Endothelial cell (in vitro differentiated cells): ENCODE data around the gene OR6C3. TPM values are rescaled to one million over a fixed set of nuclear protein-coding genes. Genes with fewer than 3 reads are reported as not detected.

Source experiments
- DNase-seq: peaks from one replicate; pipeline ENCODE4 v3.0.0; 2021; ENCODE audit warnings: low spot score
- H3K27ac Mint-ChIP-seq: one replicate; pipeline ENCODE4 v1.8.0; 2021; ENCODE audit warnings: mixed read lengths, inconsistent platforms; ENCODE audit not compliant: unreplicated experiment
- H3K27me3 Mint-ChIP-seq: one replicate; pipeline ENCODE4 v1.8.0; 2021; ENCODE audit warnings: mild to moderate bottlenecking, moderate library complexity, mixed read lengths, inconsistent platforms; ENCODE audit not compliant: unreplicated experiment
- H3K36me3 Mint-ChIP-seq: one replicate; pipeline ENCODE4 v1.8.0; 2021; ENCODE audit warnings: mild to moderate bottlenecking, low read depth, mixed read lengths, inconsistent platforms; ENCODE audit not compliant: unreplicated experiment
- H3K4me1 Mint-ChIP-seq: one replicate; pipeline ENCODE4 v1.8.0; 2021; ENCODE audit warnings: mild to moderate bottlenecking, mixed read lengths, inconsistent platforms; ENCODE audit not compliant: unreplicated experiment
- H3K4me3 Mint-ChIP-seq: one replicate; pipeline ENCODE4 v1.8.0; 2021; ENCODE audit warnings: mild to moderate bottlenecking, mixed read lengths, inconsistent platforms; ENCODE audit not compliant: unreplicated experiment
- H3K9me3 Mint-ChIP-seq: one replicate; pipeline ENCODE4 v1.8.0; 2021; ENCODE audit warnings: mixed read lengths, inconsistent platforms; ENCODE audit not compliant: unreplicated experiment
- CTCF ChIP-seq: fragments of 200-600 bp; sonication (generic); IDR thresholded peaks from one replicate; pipeline ENCODE4 v1.5.0; 2021; ENCODE audit warnings: antibody characterized with exemption; ENCODE audit not compliant: unreplicated experiment
- long read RNA-seq: library from polyadenylated mRNA; unstranded; transcript quantifications from one replicate; pipeline ENCODE4 v2.0.0, GENCODE V29; 2020; ENCODE audit not compliant: unreplicated experiment
- total RNA-seq: library from RNA; stranded (reverse); fragmentation: NEBNext Ultra II Directional; extraction: Animal tissue kit (Norgen Biotek cat#: 25700); gene quantifications from one replicate; pipeline ENCODE4 v1.2.1, GENCODE V29; 2021; ENCODE audit not compliant: unreplicated experiment

OR6C3 gene
- total RNA-seq: not detected
- long read RNA-seq: 0 reads

- no peak within 1 kb of the TSS for H3K27ac Mint-ChIP-seq
- H3K4me1 Mint-ChIP-seq: no peaks in the 10 kb centered on the region
- no peak within 1 kb of the TSS for H3K4me3 Mint-ChIP-seq
- no peaks in the 10 kb centered on the region for H3K27me3 Mint-ChIP-seq
- H3K9me3 Mint-ChIP-seq: no peaks in the 10 kb centered on the region
- TF ChIP-seq CTCF: no peak
- DNase-seq: no peak
- no peaks in the 10 kb centered on the region for H3K36me3 Mint-ChIP-seq
Observed at GRCh38 chr12:55330446-55330845, at the start of gene OR6C3. OR6C3 (plus strand) TSS chr12:55330746; CDS start chr12:55331701, 955 bp downstream.

GRCh38 chr12:55280991-55281390 is 49.6 kb upstream of the OR6C3 start:
- Mint-ChIP-seq H3K27me3 (no peaks in the 10 kb centered on the region), H3K4me1 (no peaks in the 10 kb centered on the region)
- DNase-seq: no peak

GRCh38 chr12:55289999-55290398 is 40.5 kb upstream of the OR6C3 start:
- Mint-ChIP-seq H3K4me3 (no peak overlapping the region), H3K9me3 (no peaks in the 10 kb centered on the region), H3K36me3 (no peaks in the 10 kb centered on the region), H3K27me3 (no peaks in the 10 kb centered on the region), H3K4me1 (no peaks in the 10 kb centered on the region), H3K27ac (no peak overlapping the region)
- TF ChIP-seq CTCF: no peak
- DNase-seq: no peak

More at GRCh38 chr12:55280991-55281390, 49.6 kb upstream of the OR6C3 start:
- no peaks in the 10 kb centered on the region for H3K9me3 Mint-ChIP-seq
- H3K27ac Mint-ChIP-seq: no peak overlapping the region
- no peak for TF ChIP-seq CTCF
- no peaks in the 10 kb centered on the region for H3K36me3 Mint-ChIP-seq
- H3K4me3 Mint-ChIP-seq: no peak overlapping the region

GRCh38 chr12:55296469-55296868 is 34.1 kb upstream of the OR6C3 start, which contains the start of gene OR6C6:
OR6C6 (minus strand) TSS chr12:55296569; CDS start chr12:55295232, 1,337 bp downstream.
- Mint-ChIP-seq H3K4me3 (no peak within 1 kb of the TSS), H3K36me3 (no peaks in the 10 kb centered on the region), H3K27me3 (no peaks in the 10 kb centered on the region), H3K9me3 (no peaks in the 10 kb centered on the region), H3K4me1 (no peaks in the 10 kb centered on the region), H3K27ac (no peak within 1 kb of the TSS)
- no peak for TF ChIP-seq CTCF
- DNase-seq: no peak

GRCh38 chr12:55314043-55314442 is 16.5 kb upstream of the OR6C3 start, which contains the start of gene OR6C1:
OR6C1 (plus strand) TSS chr12:55314343; CDS start chr12:55320600, 6,257 bp downstream.
- Mint-ChIP-seq H3K27me3 (no peaks in the 10 kb centered on the region), H3K36me3 (no peaks in the 10 kb centered on the region), H3K27ac (no peak within 1 kb of the TSS), H3K9me3 (no peaks in the 10 kb centered on the region), H3K4me3 (no peak within 1 kb of the TSS), H3K4me1 (no peaks in the 10 kb centered on the region)
- DNase-seq: no peak
- no peak for TF ChIP-seq CTCF
